Activated naive CD4-positive, alpha-beta T cell treated with anti-CD3 and anti-CD28 coated beads, Interleukin-2, amount 50 U/mL, for 16 hours (primary cell): ENCODE measurements around the gene PKLR.
"Not testable (repeated sequence)": the region's sequence is repeated elsewhere in the genome, so short reads cannot be mapped to it uniquely, and the experiment has no call there.

ENCODE experiments used
- DNase-seq: peaks from one replicate; pipeline ENCODE4 v3.0.0-alpha.2; 2020

The PKLR gene

GRCh38 chr1:155301342-155301841 lies at the start of gene PKLR:
Gene PKLR, minus strand, starts transcription at chr1:155301438. Its CDS starts 43 bp downstream, at chr1:155301395.
- no peak for DNase-seq

- no peak for DNase-seq
Measured at GRCh38 chr1:155342842-155343241, 41.6 kb upstream of the PKLR start.

GRCh38 chr1:155339515-155340097 lies 38.4 kb upstream of the PKLR start:
- no peak for DNase-seq

DNA sequence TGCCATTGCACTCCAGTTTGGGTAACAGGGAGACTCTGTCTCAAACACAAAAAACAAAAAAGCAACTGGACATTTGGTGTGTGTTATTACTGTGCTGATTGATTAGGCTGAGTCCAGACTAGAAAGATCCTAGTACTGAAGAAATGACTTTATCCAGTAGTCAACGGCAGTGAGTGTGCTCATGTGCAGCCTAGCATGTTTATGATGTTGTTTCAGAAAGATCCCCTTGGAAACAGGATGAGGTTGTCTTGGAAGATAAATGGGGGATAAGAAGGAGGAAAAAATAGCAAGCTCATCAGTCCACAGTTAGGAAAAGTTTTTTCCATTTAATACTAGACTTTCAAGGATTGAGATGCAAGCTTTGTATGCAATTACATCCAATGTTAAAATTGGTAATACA lies 33.7 kb upstream of the PKLR start:
- DNase-seq = no peak

DNA sequence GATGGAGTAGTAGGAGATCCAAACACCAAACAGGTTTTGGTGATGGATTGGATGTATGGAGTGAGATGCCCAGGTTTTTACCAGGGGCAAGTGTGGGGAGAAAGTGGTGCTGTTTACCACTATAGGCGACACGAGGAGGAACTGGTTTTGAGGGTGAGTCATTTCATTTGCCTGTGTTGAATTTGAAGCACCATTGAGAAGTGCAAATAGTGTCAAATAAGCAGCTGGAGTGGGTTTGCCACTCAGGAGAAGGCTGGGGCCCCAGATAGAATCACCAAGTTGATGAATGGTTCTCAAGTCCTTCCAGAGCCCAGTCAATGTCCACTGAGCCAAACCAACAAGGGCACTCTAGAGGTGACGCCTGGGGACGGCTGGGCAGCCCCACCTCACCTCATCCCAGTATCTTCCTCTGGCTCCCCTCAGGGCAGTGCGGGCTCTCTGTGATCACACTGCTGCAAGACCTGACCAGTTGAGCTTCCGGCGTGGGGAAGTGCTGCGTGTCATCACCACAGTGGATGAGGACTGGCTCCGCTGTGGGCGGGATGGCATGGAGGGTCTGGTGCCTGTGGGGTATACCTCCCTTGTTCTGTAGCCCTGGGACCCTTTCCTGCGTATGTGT lies 28.9 kb upstream of the PKLR start:
- no peak for DNase-seq

DNA sequence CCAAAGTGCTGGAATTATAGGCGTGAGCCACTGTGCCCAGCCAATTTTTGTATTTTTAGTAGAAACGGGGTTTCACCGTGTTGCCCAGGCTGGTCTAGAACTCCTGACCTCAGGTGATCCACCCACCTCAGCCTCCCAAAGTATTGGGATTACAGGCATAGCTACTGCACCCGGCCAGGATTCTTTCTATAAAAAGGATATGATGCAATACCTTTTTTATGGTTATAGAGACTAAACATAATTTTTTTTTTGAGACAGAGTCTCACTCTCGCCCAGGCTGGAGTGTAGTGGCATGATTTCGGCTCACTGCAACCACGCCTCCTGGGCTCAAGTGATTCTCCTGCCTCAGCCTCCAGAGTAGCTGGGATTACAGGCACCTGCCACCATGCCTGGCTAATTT lies 27.6 kb upstream of the PKLR start:
- not testable (repeated sequence) for DNase-seq

GRCh38 chr1:155327981-155328380 lies 26.7 kb upstream of the PKLR start:
- DNase-seq = no peak

GRCh38 chr1:155326631-155327037 lies 25.4 kb upstream of the PKLR start:
- no peak for DNase-seq

- DNase-seq = no peak
Measured at GRCh38 chr1:155326020-155326526, 24.8 kb upstream of the PKLR start.

DNA sequence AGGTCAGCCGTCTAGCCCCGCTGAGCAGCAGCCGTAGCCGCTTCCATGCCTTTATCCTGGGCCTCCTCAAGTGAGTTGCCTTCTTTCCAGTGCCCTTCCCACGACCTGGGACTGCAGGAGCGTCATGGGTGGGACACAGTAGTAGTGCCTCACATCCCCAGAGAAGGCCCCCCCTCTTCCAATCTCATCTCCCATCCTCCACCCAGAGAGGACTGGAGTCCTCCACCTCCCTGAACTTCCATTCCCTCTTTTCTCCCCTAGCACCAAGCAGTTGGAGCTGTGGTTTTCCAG lies 24.3 kb upstream of the PKLR start:
- DNase-seq = no peak

DNA sequence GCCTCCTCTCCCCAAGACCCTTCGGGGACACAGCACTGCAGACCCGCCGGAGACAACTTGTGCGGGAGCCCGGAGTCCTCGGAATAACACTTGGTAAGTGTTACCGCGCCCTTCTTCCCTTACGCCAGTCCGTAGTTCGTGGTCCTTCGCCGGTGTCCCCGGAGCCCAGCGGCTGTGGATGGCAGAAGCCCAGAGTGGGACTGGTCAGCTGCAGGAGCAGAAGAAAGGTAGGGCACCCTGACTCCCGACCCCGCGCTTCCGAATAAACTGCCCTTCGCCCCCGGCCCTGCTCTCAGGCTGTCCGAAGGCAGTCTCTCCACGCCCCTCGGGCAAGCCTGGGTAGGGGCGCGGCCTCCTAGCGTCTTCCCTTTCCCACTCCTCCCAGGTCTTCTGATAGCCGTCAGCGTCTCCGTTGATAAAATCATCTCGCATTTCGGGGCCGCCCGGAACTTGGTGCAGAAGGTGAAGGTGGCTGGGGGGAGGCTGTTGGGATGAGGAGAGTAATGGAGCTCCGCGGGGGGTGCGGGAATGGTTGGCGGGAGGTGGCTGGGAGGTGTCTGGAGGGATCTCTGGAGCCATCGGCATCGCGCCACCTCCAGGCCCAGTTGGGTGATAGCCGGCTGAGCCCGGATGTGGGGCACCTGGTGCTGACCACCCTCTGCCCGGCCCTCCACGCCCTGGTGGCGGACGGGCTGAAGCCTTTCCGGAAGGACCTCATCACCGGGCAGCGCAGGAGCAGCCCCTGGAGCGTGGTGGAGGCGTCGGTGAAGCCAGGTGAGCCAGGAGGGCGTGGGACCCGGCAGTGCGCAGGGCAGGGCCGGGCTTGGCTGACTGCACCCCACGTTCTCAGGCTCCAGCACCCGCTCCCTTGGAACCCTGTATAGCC lies 23.7 kb upstream of the PKLR start:
- no peak for DNase-seq

- DNase-seq = peak; percentile 90
Measured at GRCh38 chr1:155324037-155324716, 22.9 kb upstream of the PKLR start.

- DNase-seq = peak; percentile 74
Measured at GRCh38 chr1:155323729-155324036, 22.4 kb upstream of the PKLR start.

GRCh38 chr1:155322953-155323728 lies 21.9 kb upstream of the PKLR start:
- peak; percentile 88 for DNase-seq

DNA sequence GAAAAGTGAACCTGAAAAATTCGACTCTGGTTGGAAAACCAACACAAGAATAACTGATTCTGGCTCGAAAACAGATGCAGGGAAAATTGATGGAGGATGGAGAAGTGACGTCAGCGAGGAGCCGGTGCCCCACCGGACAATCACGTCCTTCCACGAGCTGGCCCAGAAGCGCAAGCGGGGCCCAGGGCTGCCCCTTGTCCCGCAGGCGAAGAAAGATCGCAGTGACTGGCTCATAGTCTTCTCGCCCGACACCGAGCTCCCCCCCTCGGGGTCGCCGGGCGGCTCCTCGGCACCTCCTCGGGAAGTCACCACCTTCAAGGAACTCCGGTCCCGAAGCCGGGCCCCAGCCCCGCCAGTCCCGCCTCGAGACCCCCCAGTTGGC lies 21.3 kb upstream of the PKLR start:
- DNase-seq = peak; percentile 21

DNA sequence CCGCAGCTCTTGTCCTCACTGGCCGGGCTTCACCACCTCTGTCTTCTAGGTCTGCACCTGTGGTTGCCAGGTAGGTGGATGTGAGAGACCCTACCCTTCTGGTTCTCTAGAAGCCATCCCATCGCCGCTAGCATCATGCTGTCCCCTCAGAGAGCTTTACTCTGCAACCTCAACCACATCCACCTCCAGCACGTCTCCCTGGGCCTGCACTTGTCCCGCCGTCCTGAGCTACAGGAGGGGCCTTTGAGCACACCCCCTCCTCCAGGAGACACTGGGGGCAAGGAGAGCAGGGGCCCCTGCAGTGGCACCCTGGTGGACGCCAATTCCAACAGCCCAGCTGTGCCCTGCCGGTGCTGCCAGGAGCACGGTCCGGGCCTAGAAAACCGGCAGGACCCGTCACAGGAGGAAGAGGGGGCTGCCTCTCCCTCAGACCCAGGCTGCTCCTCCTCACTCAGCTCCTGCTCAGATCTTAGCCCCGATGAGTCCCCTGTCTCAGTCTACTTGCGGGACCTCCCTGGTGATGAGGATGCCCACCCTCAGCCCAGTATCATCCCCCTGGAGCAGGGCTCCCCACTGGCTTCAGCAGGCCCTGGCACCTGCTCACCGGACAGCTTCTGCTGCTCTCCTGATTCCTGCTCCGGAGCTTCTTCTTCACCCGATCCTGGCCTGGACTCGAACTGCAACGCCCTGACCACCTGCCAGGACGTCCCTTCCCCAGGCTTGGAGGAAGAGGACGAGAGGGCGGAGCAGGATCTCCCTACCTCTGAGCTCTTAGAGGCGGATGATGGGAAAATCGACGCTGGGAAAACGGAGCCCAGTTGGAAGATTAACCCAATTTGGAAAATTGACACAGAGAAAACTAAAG lies 20.6 kb upstream of the PKLR start:
- DNase-seq = no peak

- DNase-seq = peak; percentile 81
Measured at GRCh38 chr1:155320661-155321617, 19.7 kb upstream of the PKLR start, which contains the start of gene RUSC1. Gene RUSC1, plus strand, starts transcription at chr1:155320894. Its CDS starts 880 bp downstream, at chr1:155321774.

- DNase-seq = no peak
Measured at GRCh38 chr1:155320252-155320651, 19.0 kb upstream of the PKLR start.

- no peak for DNase-seq
Measured at GRCh38 chr1:155319536-155319935, 18.3 kb upstream of the PKLR start.

DNA sequence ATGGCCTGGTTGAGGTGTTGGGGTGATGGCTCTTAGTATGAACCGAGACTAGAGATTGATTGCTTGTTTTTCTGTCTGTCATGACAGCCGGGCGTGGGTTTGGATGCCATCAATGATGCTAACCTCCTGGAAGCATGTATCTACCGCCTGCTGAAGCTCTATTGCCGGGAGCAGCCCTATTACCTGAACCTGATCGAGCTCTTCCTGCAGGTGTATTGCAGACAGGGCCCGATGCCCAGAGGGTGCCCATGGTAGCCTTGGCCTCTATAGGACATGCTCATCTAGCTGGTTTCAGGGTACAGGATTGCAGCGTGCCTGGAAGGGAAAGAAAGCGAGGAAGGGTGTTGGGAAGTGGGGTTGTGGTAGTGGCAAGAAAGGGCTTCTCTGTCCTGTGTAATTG lies 16.8 kb upstream of the PKLR start:
- no peak for DNase-seq
